ENCODE measurements around the gene BMP7.

DNA sequence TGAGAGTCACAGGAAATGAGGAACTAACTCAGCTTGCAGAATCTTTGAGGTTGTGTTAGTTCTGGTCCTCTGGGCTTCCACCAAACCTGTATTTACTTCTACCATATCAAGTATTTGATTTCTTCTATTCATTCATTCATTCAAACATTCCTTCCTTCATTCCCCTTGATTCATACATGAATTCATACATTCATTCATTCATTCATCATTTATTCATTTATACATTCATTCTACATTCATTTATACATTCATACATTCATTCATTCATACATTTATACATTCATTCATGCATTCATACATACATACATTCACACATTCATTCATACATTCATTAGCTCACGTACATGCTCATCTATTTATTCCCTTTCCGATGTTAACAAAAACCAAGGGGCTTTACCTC is 120.3 kb downstream of the BMP7 start:
- TF ChIP-seq POLR2A (IDR thresholded peaks at IDR 0.05) = no peak
- TF ChIP-seq, protein P1, sequence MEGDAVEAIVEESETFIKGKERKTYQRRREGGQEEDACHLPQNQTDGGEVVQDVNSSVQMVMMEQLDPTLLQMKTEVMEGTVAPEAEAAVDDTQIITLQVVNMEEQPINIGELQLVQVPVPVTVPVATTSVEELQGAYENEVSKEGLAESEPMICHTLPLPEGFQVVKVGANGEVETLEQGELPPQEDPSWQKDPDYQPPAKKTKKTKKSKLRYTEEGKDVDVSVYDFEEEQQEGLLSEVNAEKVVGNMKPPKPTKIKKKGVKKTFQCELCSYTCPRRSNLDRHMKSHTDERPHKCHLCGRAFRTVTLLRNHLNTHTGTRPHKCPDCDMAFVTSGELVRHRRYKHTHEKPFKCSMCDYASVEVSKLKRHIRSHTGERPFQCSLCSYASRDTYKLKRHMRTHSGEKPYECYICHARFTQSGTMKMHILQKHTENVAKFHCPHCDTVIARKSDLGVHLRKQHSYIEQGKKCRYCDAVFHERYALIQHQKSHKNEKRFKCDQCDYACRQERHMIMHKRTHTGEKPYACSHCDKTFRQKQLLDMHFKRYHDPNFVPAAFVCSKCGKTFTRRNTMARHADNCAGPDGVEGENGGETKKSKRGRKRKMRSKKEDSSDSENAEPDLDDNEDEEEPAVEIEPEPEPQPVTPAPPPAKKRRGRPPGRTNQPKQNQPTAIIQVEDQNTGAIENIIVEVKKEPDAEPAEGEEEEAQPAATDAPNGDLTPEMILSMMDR (IDR thresholded peaks at IDR 0.05) = no peak
